ENCODE data around the gene PTPRG.

The PTPRG gene

DNA sequence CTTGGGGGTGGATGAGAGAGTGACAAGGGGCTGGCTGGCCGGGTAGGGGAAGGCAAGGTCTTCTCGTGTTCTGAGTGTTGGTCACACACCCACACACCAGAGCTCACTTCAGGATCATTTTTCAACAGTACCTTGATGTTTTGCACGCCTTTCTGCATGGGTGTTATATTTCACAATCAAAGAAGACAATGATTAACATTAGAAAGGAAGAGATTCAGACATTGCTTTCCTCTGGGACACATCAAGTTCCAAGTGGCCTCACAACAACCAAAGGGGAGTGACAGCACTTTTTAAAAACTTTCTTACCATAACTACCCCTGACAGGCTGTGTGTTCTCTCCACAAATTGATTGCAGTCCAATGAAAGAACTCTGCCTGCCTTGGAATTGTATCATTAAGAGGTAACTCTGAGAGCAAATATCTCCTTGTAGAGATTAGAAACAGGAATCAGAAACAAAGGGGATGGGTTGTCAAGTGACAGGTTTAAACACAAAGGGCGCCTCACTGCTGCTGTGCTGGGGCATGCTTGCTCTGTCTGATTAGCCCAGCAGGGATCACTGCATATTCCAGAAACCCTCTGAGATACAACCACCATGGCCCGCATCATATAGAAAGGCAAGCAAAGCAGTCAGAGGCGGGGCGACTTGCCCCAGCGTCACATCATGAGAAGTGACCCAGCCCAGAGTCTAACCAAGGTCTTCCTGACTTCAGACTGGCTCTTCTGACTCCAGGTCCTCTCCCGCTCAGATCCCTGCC is 581.1 kb downstream of the PTPRG start:
- DNase-seq = no peak

DNA sequence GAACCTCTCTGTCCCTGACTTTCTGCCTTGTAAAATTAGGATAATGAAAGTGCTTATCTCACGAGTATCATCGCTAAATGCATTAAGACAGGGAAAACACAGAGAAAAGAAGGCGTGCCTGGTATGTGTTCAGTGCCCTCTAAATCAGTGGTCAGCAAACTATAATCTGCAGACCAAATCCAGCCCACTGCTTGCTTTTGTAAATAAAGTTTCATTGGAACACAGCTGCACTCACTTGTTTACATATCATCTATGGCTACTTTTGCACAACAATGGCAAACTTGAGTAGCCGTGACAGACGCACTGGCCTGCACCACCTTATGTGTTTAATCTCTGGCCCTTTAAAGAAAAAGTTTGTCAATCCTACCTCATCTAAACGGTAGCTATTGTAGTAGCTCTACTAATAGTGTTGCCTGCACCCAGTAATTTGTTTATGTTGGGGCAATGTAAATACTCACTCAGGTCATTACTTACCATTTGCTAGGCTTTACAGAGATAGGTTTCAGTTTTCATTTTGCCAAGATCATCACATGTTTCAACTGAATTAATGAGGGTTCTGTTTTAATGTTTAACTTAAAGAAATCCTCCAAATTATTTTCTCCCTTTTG is 582.6 kb downstream of the PTPRG start:
- no peak for DNase-seq

DNA sequence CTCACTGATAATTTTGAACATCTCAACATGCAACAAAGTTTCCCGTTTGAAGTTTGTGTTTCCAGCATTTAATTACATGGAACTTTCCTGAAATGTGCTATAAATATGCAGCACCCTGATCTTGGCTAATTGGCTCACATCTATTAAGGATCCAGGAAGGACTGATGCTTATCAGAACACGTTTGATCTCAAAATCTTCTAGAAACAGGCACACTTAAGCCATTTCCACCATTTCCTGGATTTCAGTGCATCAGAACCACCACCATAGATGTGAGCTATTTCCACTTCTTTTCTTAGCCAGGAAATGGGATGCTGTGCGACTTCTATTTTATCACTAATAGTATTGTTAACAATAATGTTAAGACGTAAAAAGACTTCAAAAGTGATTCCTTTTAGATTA is 583.1 kb downstream of the PTPRG start:
- no peak for DNase-seq

DNA sequence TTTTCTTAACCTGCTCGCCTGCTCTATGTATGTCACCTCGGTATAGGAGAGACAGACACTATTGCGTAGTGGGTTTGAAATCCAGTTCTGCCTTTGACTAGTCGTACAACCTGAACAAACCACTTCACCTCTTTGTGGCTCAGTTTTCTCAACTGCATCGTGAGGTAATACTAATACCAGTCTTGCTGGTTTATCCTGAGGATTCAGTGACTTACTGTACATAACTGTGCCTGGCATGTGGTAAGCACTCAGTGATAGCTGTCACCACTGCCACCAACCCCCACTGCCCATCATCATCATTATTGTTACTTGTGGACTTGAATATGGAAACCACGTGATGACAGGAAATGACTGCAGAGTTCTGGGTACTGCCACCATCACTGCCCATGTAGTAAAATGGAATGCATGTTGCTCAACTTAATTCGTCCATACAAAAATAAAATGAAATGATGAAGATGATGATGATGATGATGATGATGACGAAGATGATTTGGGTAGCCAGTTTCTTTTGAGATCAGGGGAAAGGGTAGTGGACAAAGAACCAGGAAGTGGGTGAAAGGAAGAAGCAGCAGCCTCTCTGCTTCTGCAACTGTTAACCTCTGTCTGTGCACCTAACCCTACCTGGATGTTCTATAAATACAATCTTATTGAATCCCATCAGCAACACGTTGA is 583.9 kb downstream of the PTPRG start:
- DNase-seq = no peak

DNA sequence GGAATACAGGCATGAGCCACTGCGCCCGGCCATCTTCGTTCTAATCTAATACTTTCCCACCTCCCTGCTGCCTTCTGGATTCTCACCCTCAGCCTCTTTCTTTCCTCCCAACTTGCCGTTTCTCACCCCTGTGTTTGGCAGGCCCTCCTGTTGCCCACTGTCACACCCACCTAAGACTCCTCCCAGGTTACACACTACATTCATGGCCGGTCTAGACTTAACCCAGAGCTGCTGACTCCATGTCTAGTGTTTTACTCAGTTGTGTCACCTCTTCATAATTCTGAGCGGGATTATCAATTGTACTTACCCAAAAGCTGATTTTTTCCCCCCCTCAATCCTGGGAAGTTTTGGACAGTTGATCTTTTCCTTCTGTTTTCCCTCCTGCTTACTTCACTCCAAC is 588.2 kb downstream of the PTPRG start:
- no peak for DNase-seq

DNA sequence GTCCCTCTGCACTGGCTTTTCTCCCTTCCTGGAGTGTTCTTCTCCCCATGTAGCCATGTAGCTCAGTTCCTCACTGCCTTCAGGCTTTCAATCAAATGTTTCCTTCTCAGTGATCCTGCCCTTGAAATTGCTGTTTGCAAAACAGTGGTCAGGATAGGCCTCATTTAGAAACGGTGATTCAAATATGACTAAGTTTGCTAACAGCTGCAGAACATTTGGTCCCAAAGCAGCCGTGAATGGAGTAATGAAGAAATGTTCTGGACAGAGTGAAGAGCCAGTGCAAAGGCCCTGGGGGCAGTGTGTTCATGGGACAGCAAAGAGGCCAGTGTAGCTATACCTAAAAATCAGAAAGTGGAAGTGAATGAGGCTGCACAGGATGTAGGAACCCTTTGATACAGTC is 588.6 kb downstream of the PTPRG start:
- DNase-seq = no peak

DNA sequence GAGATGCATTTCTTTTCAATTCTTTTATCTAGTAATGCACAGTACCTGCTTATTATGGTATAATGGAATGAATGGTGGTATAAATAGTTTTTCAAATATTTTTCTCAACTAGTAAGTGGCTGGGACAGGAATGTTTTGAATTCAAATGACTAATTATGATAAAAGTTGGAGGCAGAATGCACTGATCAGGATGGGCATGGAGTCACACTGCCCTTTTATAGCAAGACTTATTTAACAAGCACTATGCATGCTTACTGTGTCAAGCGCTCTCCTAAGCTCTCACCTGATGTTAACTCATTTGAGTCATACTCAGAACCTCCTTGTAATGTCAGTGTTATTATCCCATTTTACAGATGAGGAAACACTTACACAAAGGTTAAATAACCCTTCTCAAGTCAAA is 590.2 kb downstream of the PTPRG start:
- no peak for DNase-seq

DNA sequence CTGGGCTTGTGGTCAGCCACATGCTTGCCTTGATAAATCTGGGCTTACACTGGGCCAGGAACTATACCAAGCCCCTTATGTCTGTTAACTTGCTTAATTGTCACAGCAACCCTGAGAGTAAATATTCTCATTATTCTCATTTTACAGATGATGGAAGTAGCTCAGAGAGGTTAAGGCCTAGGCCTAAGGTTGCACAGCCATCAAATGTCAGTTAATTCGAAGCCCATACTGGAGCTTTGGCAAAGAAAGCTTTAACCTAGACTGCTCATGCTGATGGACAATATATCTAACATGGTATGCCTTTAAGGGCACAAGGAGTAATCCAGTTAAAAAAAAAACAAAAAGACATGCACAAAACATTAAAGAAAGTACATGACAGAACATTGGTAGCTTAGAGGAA is 591.9 kb downstream of the PTPRG start:
- DNase-seq = no peak

DNA sequence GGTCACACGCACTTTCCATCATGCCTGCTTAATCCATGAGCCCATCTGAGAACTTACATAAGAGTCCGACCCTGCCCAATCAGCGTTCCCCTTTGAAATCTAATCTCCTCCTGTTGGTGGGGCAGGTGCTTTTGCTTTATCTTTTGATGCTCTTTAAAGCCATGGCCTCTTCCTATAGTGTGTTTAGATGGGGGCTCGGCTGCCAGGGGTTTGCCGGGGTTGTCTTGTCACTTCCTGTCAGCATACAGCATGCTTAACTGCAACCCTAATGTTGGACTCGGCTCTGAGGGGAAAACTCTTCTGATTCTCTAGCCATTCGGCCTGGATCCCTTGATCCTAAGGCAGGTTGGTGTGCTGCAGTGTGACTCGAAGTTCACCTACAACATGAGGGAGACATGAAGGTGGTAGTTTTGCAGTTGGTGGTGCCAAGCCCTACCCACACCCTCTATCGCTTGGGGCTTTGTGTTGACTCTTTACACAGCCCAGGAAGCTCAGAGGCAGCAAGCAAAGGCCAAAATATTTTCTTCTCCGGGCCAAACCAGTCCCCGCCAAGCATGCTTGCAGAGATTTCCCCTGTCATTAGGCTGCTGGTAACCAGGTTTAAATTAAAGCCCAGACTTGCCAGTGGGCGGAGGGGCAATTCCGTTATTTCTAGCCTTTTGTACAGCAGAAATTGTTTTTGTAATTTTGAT is 593.2 kb downstream of the PTPRG start:
- no peak for DNase-seq

DNA sequence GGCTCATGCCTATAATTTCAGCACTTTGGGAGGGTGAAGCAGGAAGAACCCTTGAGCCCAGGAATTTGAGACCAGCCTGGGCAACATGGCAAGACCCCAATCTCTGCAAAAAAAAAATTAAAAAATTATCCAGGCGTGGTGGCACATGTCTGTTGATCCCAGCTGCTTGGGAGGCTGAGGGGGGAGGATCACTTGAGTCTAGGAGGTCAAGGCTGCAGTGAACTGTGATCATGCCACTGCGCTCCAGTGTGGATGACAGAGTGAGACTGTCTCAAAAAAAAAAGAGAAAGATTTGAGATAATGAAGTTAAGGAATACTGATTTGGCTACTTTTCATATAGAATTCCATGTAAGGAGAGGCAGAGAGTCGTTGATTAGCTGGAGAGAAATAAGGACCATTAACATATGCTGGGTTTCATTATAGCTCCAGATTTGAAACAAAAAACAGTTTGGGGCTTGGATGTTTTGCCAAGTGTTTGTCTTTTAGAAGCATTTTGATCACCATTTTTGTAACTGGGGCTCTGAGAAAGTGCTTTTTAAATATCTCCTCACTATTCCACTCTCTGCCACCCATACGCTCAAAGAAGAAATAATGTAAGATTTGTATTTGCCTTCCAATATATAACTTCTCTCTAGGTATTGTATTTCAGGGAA is 597.8 kb downstream of the PTPRG start:
- no peak for DNase-seq

DNA sequence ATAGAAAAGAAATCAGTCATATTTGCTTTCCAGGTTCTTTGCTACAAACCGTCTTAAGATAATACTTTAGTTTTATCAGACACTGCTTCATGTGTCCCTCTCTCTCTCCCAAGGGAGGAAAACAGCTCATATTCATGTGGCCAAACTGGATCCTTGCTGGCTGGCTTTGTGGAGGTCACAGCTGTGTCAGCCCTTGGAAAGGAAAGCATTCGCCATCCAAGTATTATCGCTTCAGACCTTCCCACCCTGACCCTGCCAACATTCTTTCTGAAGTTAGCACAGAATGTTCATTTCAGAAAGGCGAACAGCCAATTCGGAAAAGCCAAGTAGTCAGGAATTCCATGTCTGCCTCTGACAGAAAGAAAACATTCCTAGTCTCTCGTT is 598.3 kb downstream of the PTPRG start:
- DNase-seq = no peak

DNA sequence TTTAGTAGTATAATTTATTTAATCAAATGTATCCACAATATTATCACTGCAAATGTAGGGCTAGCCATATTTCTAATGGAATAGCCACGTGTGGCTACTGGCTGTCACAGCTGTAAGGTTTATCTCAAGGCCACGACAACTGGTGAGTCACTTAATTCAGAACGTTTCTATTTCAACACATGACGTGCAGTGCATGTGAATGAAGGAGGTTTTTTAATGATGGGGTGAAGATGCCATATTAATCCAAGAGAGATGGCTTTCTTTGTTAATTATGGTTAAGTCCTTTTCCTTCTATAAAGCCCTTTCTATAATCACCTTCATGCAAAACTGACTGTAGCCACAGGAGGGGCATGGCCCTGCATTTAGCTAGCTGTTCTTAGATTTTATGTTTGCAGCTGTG is 600.0 kb downstream of the PTPRG start:
- no peak for DNase-seq

DNA sequence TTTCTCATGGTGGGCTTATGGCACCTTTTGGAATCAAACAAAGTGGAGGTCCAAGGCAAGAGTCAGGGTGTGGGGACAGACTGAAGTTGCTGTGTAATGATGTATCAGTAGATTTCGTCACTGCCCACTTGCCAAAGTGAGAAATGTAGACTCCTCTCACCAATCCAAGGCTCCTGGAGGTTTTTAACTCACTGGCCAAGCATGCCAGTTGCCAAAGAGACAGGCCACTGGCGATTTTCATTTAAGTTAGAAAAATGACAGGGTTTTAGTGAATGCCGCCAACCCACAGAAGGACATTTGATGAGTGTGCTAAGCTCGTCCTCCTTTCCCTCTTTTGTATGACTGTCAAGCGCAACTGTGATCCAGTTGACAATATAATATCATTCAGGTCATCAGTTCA is 602.8 kb downstream of the PTPRG start:
- DNase-seq = no peak

DNA sequence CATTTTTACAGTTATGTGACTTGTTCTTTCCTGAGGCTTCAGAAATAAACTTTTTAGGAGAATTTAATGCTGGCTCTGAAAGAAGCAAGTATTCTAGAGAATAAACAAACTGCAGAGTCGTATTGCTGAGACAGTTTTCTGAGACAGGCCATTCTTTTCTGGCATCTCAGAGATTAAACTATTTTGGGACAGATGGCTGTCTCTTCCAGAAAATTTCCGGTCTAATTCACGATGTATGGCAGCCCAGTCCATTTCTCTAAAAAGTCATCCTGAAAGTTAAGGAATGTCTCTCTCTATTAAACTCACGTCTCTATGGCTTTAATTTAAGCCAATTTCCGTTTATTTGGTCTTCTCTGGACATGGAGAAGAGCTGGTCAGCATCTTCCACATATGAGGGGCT is 603.4 kb downstream of the PTPRG start:
- no peak for DNase-seq

DNA sequence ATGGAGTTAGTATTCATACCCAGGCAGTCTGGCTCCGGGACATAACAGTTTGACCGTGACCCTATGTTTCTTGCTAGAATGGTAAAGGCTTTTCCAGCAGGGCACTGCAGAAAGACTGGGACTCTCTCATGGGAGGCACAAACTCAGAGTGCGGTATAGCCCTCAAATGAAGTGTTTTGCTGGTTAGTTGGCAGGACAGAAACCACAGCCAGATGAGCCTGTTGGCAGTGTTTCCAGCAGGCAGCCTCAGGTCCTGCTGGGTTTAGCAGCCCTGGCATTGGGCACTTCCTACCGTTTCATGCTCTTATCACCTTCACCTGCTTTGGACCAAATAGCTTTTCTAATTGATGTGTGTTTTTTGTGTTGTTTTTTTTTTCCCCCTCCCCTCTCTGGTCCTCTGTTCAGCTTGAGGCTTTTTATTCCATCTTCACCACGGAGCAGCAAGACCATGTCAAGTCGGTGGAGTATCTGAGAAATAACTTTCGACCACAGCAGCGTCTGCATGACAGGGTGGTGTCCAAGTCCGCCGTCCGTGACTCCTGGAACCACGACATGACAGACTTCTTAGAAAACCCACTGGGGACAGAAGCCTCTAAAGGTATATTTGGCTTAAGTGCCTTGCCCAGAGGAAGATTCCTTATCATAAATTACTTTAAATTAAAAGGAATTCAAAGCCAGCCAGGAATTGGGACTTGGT is 606.3 kb downstream of the PTPRG start:
- DNase-seq = no peak

DNA sequence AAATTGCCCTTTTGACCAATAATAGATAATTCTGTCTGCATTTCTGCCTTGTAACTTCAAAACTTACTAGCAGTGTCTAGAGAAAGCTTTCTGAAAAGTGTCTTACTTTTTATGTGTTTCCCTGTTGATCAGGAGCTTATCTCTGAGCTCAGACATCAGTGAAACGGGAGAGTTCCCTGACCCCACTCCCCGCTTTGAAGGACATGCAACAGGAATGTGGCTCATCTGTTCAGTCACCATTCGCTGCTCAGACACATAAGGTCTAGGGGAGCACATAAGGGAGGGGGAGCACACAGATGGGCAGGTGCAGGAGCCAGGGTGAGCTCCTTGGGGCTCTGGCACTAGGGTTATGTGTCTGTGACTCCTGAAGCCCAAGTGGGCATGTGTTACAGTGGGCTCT is 607.0 kb downstream of the PTPRG start:
- no peak for DNase-seq

DNA sequence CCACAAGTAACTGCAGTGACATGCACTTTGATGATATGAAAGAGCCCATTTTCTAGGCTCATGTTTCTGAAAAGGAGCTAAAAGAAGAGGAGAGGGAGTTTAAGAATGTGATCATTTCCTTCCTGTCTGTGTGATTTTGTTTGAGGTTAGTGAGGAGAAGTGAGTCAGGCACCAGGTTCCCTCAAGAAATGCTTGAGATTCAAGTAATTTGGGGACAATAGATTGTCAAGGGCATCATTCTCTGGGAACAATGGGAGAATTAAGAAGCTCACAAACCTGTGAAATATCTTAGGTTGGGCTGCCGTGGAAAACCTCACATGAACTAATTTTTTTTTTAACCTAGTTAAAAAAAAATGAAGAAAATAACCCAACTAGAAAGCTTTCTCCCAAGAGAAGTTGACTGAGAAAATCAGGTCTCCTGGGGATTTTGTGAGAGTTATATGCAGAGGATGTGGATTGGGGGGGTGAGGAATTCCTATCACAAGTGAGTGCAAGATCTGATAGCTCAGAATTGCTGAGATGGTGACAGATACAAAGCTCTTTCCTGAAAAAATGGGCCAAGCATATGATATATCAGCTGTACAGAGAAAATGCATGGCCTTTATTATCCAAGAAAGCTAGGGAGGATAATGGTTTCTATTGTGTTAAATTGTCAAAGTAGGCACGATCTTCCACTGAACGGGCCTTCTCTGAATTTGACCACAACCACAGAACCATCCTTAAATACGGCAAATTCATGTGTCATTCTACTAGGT is 608.7 kb downstream of the PTPRG start:
- DNase-seq = no peak

DNA sequence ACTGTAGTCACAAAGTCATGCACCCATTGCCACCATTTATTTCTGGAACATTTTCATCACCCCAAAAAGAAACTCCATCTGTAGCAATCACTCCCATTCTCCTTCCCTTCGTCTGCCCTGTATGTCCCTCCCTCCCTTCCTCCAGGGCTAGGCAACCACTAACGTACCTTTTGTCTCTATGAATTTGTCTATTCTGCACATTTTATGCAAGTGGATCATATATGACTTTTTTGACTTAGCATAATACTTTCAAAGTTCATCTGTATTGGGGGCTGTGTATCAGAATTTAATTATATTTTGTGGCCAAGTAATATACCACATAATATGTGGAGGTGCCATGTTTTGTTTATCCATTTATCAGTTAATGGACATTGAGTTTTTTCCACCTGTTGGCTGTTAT is 610.4 kb downstream of the PTPRG start:
- DNase-seq = no peak

DNA sequence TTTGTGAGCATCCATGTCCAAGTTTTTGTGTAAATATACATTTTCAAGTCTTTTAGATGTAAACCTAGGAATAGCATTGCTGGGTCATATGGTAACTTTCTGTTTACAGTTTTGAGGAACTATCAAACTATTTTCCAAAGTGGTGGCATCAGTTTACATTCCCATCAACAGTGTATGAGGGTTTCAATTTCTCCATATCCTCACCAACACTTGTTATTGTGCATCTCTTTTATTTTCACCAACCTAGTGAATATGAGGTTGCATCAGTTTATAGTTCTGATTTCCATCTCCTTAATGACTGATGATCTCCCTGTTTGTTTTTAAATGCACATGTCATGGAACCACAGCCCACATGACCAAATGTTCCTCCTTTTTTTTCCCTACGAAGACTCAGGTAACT is 610.8 kb downstream of the PTPRG start:
- no peak for DNase-seq

DNA sequence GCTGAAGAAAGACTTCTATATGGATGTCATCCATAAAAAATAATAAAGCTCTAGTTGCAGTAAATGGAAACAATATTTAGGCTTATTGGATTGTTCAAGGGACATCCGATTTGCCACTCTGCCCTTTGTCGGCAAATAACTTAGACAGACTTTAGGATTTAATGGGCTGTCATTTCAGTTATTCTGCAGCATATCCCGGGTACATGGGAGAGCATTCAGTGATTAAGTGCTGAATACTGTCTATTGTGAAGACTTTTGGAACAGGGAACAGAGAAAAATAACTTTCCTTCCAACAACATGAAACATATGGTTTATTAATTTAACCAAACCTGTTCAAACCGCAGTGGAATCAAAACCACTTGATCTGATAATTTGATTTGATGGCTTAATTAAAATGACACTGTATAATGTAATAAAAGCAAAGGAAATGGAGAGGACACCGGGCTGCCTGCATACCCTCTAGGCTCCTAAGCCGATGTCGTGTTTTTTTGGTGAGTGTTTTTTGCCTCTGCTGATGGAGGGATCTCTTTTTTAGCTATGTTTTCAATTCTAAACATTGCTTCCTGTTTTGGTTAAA is 612.7 kb downstream of the PTPRG start:
- no peak for DNase-seq

DNA sequence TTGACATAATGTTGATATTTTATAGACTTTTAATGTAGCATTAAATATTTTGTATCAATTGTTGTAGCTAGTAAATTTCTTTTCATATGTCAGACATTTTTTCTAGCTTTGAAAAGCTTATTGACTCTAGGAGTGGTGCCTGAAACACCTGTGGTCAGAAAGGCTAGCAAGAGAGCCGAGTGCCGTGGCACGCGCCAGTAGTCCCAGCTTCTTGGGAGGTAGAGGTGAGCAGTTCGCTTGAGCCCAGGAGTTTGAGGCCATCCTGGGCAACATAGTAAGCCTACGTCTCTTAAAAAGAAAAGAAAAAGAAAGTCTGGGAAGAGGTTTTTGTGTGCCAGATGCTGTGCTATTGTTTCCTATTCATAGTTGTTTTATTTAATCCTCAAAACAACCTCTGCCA is 613.8 kb downstream of the PTPRG start:
- DNase-seq = no peak

DNA sequence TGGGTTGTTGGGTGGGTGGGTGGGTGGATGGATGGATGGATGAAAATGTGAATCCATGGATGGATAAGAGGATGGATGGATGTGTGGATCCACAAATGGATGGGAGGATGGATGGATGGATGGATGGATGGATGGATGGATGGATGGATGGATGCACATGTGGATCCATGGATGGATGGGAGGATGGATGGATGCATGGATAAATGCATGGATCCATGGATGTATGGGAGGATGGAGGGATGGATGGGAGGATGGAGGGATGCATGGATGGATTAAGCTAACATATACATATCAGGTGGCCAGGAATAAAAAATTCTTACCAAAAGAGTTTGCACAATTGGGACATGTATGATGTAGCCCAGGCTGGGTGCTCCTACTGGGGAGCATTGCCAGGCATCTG is 616.7 kb downstream of the PTPRG start:
- DNase-seq = no peak

Data from hematopoietic multipotent progenitor cell treated with erythropoietin and hydrocortisone succinate and interleukin-3 and kit ligand, for 6 days (in vitro differentiated cells).